Measurements from ENCODE around the gene CDH13.
A peak's percentile ranks its signal among the peaks of the same experiment; 100 is the strongest.

Gene CDH13

GRCh38 chr16:83602761-83603722, 976.3 kb downstream of the CDH13 start:
- TF ChIP-seq GABPA (IDR thresholded peaks at IDR 0.05; ENCODE audit: low read depth) (no peak), SPI1 (IDR thresholded peaks at IDR 0.05; ENCODE audit: borderline replicate concordance, low read depth) (0 out of 2 replicates have a peak, but pooled peaks have one; percentile 36)
- Histone ChIP-seq H3K4me3 (replicated peaks; ENCODE audit: insufficient read depth, low read length) (no peak overlapping the region), H3K27ac (replicated peaks) (no peak overlapping the region), H3K27me3 (ENCODE audit: insufficient read depth, poor library complexity, severe bottlenecking) (no peaks in the 10 kb centered on the region)
- DNase-seq (ENCODE audit: low read depth in 1 of 2, low spot score in 1 of 2): no peak

DNA sequence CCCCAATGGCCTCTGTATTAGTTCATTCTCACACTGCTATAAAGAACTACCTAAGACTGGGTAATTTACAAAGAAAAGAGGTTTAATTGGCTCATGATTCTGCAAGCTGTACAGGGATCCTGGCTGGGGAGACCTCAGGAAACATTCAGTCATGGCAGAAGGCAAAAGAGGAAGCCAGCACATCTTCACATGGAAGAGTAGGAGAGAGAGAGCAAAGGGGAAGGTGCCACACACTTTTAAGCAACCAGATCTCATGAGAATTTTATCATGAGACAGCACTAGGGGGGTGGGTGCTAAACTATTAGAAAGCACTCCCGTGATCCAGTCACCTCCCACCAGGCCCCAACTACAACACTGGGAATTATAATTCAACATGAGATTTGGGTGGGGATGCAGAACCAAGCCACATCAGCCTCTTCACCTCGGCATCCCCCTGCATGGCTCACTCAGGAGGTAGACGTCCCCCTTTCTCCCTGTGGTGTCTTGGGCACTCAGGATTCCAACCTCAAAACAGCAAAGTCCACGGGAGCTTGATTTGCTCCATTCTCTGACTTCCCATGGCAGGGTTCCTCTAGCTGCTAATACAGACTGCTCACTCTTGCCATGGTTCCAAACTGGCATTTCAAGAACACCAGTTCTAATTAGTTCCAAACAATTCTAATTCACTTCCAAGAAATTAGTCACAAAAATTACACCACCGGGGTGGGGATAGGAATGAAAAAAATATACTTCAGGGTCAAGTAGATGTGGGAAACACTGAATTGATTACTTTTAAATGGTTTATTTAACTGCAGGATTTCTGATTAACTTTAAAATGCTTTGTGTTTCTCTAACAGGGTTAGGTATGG, 977.2 kb downstream of the CDH13 start:
- DNase-seq (ENCODE audit: low read depth in 1 of 2, low spot score in 1 of 2): no peak

GRCh38 chr16:83606486-83607030, 979.8 kb downstream of the CDH13 start:
- TF ChIP-seq SPI1 (IDR thresholded peaks at IDR 0.05; ENCODE audit: borderline replicate concordance, low read depth): no peak
- TF ChIP-seq CTCF (IDR thresholded peaks at IDR 0.05; ENCODE audit: insufficient read depth, low read length): no peak
- no peak for TF ChIP-seq POLR2AphosphoS5 (IDR thresholded peaks at IDR 0.05; ENCODE audit: low read depth)
- no peak for TF ChIP-seq REST (IDR thresholded peaks at IDR 0.05; ENCODE audit: insufficient replicate concordance, low read depth)
- TF ChIP-seq GABPA (IDR thresholded peaks at IDR 0.05; ENCODE audit: low read depth): no peak
- Histone ChIP-seq H3K27ac (replicated peaks) (no peak overlapping the region), H3K27me3 (ENCODE audit: insufficient read depth, poor library complexity, severe bottlenecking) (peaks cover 2% of the 10 kb centered on the region), H3K4me3 (replicated peaks; ENCODE audit: insufficient read depth, low read length) (no peak overlapping the region)
- DNase-seq (ENCODE audit: low read depth in 1 of 2, low spot score in 1 of 2): no peak

More for the DNA sequence above, 977.2 kb downstream of the CDH13 start:
- Histone ChIP-seq H3K4me3 (replicated peaks; ENCODE audit: insufficient read depth, low read length) (no peak overlapping the region), H3K27me3 (ENCODE audit: insufficient read depth, poor library complexity, severe bottlenecking) (no peaks in the 10 kb centered on the region), H3K27ac (replicated peaks) (no peak overlapping the region)
- TF ChIP-seq CTCF (IDR thresholded peaks at IDR 0.05; ENCODE audit: insufficient read depth, low read length): no peak
- peak; percentile 51; the same call in 1 of the 2 replicates for TF ChIP-seq SPI1 (IDR thresholded peaks at IDR 0.05; ENCODE audit: borderline replicate concordance, low read depth)
- no peak for TF ChIP-seq GABPA (IDR thresholded peaks at IDR 0.05; ENCODE audit: low read depth)

- Histone ChIP-seq H3K4me3 (replicated peaks; ENCODE audit: insufficient read depth, low read length) (no peak overlapping the region), H3K27me3 (ENCODE audit: insufficient read depth, poor library complexity, severe bottlenecking) (peaks cover 2% of the 10 kb centered on the region), H3K27ac (replicated peaks) (no peak overlapping the region)
- TF ChIP-seq SPI1 (IDR thresholded peaks at IDR 0.05; ENCODE audit: borderline replicate concordance, low read depth) (no peak), CTCF (IDR thresholded peaks at IDR 0.05; ENCODE audit: insufficient read depth, low read length) (no peak), POLR2AphosphoS5 (IDR thresholded peaks at IDR 0.05; ENCODE audit: low read depth) (no peak), GABPA (IDR thresholded peaks at IDR 0.05; ENCODE audit: low read depth) (no peak), REST (IDR thresholded peaks at IDR 0.05; ENCODE audit: insufficient replicate concordance, low read depth) (no peak)
- no peak for DNase-seq (ENCODE audit: low read depth in 1 of 2, low spot score in 1 of 2)
Measured at GRCh38 chr16:83609178-83609577, 982.4 kb downstream of the CDH13 start.
